G401.6 (cell line): ENCODE results near the gene LAMTOR3.
"Not testable (repeated sequence)": the region's sequence is repeated elsewhere in the genome, so short reads cannot be mapped to it uniquely, and the experiment has no call there.

Source experiments
- FAIRE-seq: peaks from 2 replicates; lab custom pipeline; 2012; peaks lifted over from hg19 to GRCh38; lab: Jason Lieb, UNC

Gene LAMTOR3

DNA sequence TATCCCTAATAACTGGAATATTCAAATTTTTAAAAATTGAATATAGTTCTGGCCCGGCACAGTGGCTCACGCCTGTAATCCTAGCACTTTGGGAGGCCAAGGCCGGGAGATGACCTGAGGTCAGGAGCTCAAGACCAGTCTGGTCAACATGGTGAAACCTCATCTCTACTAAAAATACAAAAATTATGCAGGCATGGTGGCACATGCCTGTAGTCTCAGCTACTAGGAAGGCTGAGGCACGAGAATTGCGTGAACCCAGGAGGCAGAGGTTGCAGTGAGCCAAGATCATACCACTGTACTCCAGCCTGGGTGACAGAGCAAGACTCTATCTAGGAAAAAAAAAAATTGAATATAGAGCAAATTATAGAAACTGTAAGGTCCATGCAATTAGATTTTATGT lies 64.2 kb downstream of the LAMTOR3 start:
- FAIRE-seq: not testable (repeated sequence)

DNA sequence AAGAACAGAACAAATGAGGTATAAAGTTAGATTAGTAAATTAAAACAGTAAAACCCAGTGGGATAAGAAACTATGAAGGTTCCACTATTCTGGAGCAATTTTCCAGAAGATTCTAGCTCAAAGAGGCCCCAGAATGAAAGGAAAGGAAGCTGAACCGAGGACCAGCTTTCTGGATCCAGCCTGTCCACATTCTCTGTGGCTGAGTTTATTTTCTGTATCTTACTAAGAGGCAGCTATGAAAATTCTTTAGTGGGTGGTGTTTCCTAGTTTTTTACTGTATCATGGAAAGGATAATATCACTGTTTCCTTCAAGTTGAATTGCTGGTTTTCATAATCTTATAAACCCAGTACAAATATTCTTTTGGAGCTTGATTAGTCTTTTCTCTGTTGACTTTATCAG lies 65.8 kb downstream of the LAMTOR3 start:
- no peak for FAIRE-seq
